ENCODE results near the gene PDLIM7.

Gene PDLIM7

GRCh38 chr5:177507596-177508220 is 10.3 kb upstream of the PDLIM7 start:
- Histone ChIP-seq H3K9me3 (ENCODE audit: control extremely low read depth in 1 of 5, control insufficient read depth in 4 of 5, insufficient read depth in 2 of 5, low read depth in 1 of 5, low read length in 4 of 5) (no peaks in the 10 kb centered on the region), H3K27me3 (replicated peaks in 2 of 5; ENCODE audit: control insufficient read depth in 4 of 5, insufficient read depth in 5 of 5, low read length in 4 of 5) (no peaks in the 10 kb centered on the region), H3K4me1 (ENCODE audit: control extremely low read depth in 1 of 4, control insufficient read depth in 4 of 4, insufficient read depth in 4 of 4, low read length in 3 of 4) (peaks cover 3 to 51% (median 47%) of the 10 kb centered on the region in 4 experiments), H3K36me3 (ENCODE audit: control insufficient read depth in 4 of 4, insufficient read depth in 4 of 4, low read length in 3 of 4) (peaks cover 0 to 56% (median 48%) of the 10 kb centered on the region in 4 experiments), H3K27ac (ENCODE audit: insufficient read depth in 1 of 2, low read depth in 1 of 2, low read length in 2 of 2, poor library complexity in 1 of 2, severe bottlenecking in 2 of 2) (peak overlapping the region; percentile 64 to 82), H3K4me3 (ENCODE audit: control insufficient read depth in 1 of 7, extremely low read depth in 1 of 7, insufficient read depth in 4 of 7, low read depth in 2 of 7, low read length in 6 of 7) (peak overlapping the region in 6 of 7 experiments; percentile 49 to 83 (median 74))
- POLR2A ChIA-PET, result interaction anchor here (0.6 to 1.4 kb wide), 5 partner anchors 10 to 54 kb away, joined by 3 to 6 read pairs (median 4); partner anchors contain the start of gene PDLIM7
- WGBS (ENCODE audit: insufficient coverage), result 6% methylated on average over 8 of the region's 17 CpGs
- DNase-seq, result peak in 2 of 3 donors; percentile 48 to 64
- CTCF ChIA-PET, result interaction anchor here (1.0 to 12.3 kb wide), 21 partner anchors 8 to 198 kb away, joined by 3 to 206 read pairs (median 5); partner anchors contain the start of genes PDLIM7 and SLC34A1

GRCh38 chr5:177507165-177507564 is 9.8 kb upstream of the PDLIM7 start:
- WGBS (ENCODE audit: insufficient coverage), result 85% methylated on average over 8 of the region's 9 CpGs
- peaks cover 3 to 51% (median 47%) of the 10 kb centered on the region in 4 experiments for H3K4me1 ChIP-seq (ENCODE audit: control extremely low read depth in 1 of 4, control insufficient read depth in 4 of 4, insufficient read depth in 4 of 4, low read length in 3 of 4)
- ChIA-PET CTCF (interaction anchor here (1.0 to 12.3 kb wide), 17 partner anchors 9 to 198 kb away, joined by 3 to 206 read pairs (median 5); partner anchors contain the start of genes PDLIM7 and SLC34A1), POLR2A (interaction anchor here (0.6 to 0.7 kb wide), 2 partner anchors 10 to 53 kb away, joined by 3 to 4 read pairs; partner anchors contain the start of gene PDLIM7)
- peak overlapping the region; percentile 64 to 82 for H3K27ac ChIP-seq (ENCODE audit: insufficient read depth in 1 of 2, low read depth in 1 of 2, low read length in 2 of 2, poor library complexity in 1 of 2, severe bottlenecking in 2 of 2)
- peak overlapping the region in 3 of 7 experiments; percentile 77 to 83 (median 80) for H3K4me3 ChIP-seq (ENCODE audit: control insufficient read depth in 1 of 7, extremely low read depth in 1 of 7, insufficient read depth in 4 of 7, low read depth in 2 of 7, low read length in 6 of 7)
- peak in 2 of 3 donors; percentile 76 to 79 for DNase-seq
- no peaks in the 10 kb centered on the region for H3K27me3 ChIP-seq (replicated peaks in 2 of 5; ENCODE audit: control insufficient read depth in 4 of 5, insufficient read depth in 5 of 5, low read length in 4 of 5)
- no peaks in the 10 kb centered on the region for H3K9me3 ChIP-seq (ENCODE audit: control extremely low read depth in 1 of 5, control insufficient read depth in 4 of 5, insufficient read depth in 2 of 5, low read depth in 1 of 5, low read length in 4 of 5)
- H3K36me3 ChIP-seq (ENCODE audit: control insufficient read depth in 4 of 4, insufficient read depth in 4 of 4, low read length in 3 of 4), result peaks cover 0 to 56% (median 46%) of the 10 kb centered on the region in 4 experiments

GRCh38 chr5:177505075-177505474 is 7.7 kb upstream of the PDLIM7 start:
- Histone ChIP-seq H3K4me3 (ENCODE audit: control insufficient read depth in 1 of 7, extremely low read depth in 1 of 7, insufficient read depth in 4 of 7, low read depth in 2 of 7, low read length in 6 of 7) (no peak overlapping the region), H3K4me1 (ENCODE audit: control extremely low read depth in 1 of 4, control insufficient read depth in 4 of 4, insufficient read depth in 4 of 4, low read length in 3 of 4) (peaks cover 0 to 39% (median 37%) of the 10 kb centered on the region in 4 experiments), H3K36me3 (ENCODE audit: control insufficient read depth in 4 of 4, insufficient read depth in 4 of 4, low read length in 3 of 4) (peaks cover 0 to 42% (median 30%) of the 10 kb centered on the region in 4 experiments), H3K27me3 (replicated peaks in 2 of 5; ENCODE audit: control insufficient read depth in 4 of 5, insufficient read depth in 5 of 5, low read length in 4 of 5) (no peaks in the 10 kb centered on the region), H3K27ac (ENCODE audit: insufficient read depth in 1 of 2, low read depth in 1 of 2, low read length in 2 of 2, poor library complexity in 1 of 2, severe bottlenecking in 2 of 2) (no peak overlapping the region), H3K9me3 (ENCODE audit: control extremely low read depth in 1 of 5, control insufficient read depth in 4 of 5, insufficient read depth in 2 of 5, low read depth in 1 of 5, low read length in 4 of 5) (no peaks in the 10 kb centered on the region)
- CTCF ChIA-PET, result interaction anchor here (0.7 to 12.3 kb wide), 4 partner anchors 11 to 115 kb away, joined by 6 to 206 read pairs (median 60); partner anchors contain the start of gene PDLIM7
- POLR2A ChIA-PET, result no interaction called here
- DNase-seq, result no peak
- WGBS (ENCODE audit: insufficient coverage), result 100% methylated on average over 4 of the region's 4 CpGs

GRCh38 chr5:177504086-177505056 is 7.0 kb upstream of the PDLIM7 start:
- Histone ChIP-seq H3K4me1 (ENCODE audit: control extremely low read depth in 1 of 4, control insufficient read depth in 4 of 4, insufficient read depth in 4 of 4, low read length in 3 of 4) (peaks cover 0 to 32% (median 30%) of the 10 kb centered on the region in 4 experiments), H3K36me3 (ENCODE audit: control insufficient read depth in 4 of 4, insufficient read depth in 4 of 4, low read length in 3 of 4) (peaks cover 0 to 42% (median 30%) of the 10 kb centered on the region in 4 experiments), H3K27ac (ENCODE audit: insufficient read depth in 1 of 2, low read depth in 1 of 2, low read length in 2 of 2, poor library complexity in 1 of 2, severe bottlenecking in 2 of 2) (no peak overlapping the region), H3K4me3 (ENCODE audit: control insufficient read depth in 1 of 7, extremely low read depth in 1 of 7, insufficient read depth in 4 of 7, low read depth in 2 of 7, low read length in 6 of 7) (no peak overlapping the region), H3K27me3 (replicated peaks in 2 of 5; ENCODE audit: control insufficient read depth in 4 of 5, insufficient read depth in 5 of 5, low read length in 4 of 5) (no peaks in the 10 kb centered on the region), H3K9me3 (ENCODE audit: control extremely low read depth in 1 of 5, control insufficient read depth in 4 of 5, insufficient read depth in 2 of 5, low read depth in 1 of 5, low read length in 4 of 5) (no peaks in the 10 kb centered on the region)
- CTCF ChIA-PET, result interaction anchor here (0.7 to 12.3 kb wide), 11 partner anchors 11 to 115 kb away, joined by 3 to 206 read pairs (median 6); partner anchors contain the start of gene PDLIM7
- DNase-seq, result no peak
- POLR2A ChIA-PET, result no interaction called here
- WGBS (ENCODE audit: insufficient coverage), result 94% methylated on average over 34 of the region's 47 CpGs

DNA sequence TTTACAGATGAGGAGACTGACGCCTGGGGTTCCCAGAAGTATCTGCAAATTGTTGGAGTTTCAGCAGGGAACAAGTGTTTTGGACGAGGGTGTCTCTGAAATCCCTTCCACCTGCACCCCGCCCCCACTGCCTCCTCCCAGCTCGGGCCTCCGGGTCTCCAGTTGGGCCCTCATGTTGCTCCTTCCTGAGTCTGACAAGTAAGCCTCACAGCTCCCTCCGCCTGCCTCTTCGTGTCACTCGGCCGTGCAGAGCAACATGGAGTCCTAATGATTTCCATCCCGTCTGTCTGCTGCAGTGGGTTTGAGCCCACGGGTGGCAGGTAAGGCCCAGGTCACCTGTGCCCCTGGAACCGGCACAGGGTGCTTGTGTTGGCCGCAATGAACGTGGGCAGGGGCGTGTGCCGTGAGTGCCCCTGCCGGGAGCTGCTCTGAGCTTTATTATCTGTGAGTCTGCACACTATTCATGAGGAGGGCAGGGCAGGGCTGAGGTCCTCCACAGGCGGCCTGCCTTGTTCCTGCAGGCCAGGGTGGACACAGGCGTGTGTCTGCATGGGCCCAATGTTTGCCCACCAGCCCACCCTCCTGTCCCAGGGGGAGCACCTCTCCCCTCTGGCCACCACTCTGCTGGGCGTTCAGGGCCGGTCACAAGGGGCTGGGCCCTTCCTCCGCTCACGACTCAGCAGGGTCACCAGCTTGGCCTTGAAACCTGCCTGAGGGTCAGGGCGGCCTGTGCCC is 6.1 kb upstream of the PDLIM7 start:
- H3K27me3 ChIP-seq (replicated peaks in 2 of 5; ENCODE audit: control insufficient read depth in 4 of 5, insufficient read depth in 5 of 5, low read length in 4 of 5), result no peaks in the 10 kb centered on the region
- CTCF ChIA-PET, result interaction anchor here (1.0 to 12.3 kb wide), 11 partner anchors 10 to 114 kb away, joined by 3 to 206 read pairs (median 37); partner anchors contain the start of gene PDLIM7
- no peaks in the 10 kb centered on the region for H3K9me3 ChIP-seq (ENCODE audit: control extremely low read depth in 1 of 5, control insufficient read depth in 4 of 5, insufficient read depth in 2 of 5, low read depth in 1 of 5, low read length in 4 of 5)
- H3K36me3 ChIP-seq (ENCODE audit: control insufficient read depth in 4 of 4, insufficient read depth in 4 of 4, low read length in 3 of 4), result peaks cover 0 to 42% (median 30%) of the 10 kb centered on the region in 4 experiments
- no peak overlapping the region for H3K4me3 ChIP-seq (ENCODE audit: control insufficient read depth in 1 of 7, extremely low read depth in 1 of 7, insufficient read depth in 4 of 7, low read depth in 2 of 7, low read length in 6 of 7)
- POLR2A ChIA-PET, result no interaction called here
- no peak for DNase-seq
- H3K27ac ChIP-seq (ENCODE audit: insufficient read depth in 1 of 2, low read depth in 1 of 2, low read length in 2 of 2, poor library complexity in 1 of 2, severe bottlenecking in 2 of 2), result no peak overlapping the region
- H3K4me1 ChIP-seq (ENCODE audit: control extremely low read depth in 1 of 4, control insufficient read depth in 4 of 4, insufficient read depth in 4 of 4, low read length in 3 of 4), result peaks cover 0 to 27% (median 22%) of the 10 kb centered on the region in 4 experiments
- WGBS (ENCODE audit: insufficient coverage), result 88% methylated on average over 23 of the region's 24 CpGs

- 90% methylated on average over 15 of the region's 16 CpGs for WGBS (ENCODE audit: insufficient coverage)
- Histone ChIP-seq H3K36me3 (ENCODE audit: control insufficient read depth in 4 of 4, insufficient read depth in 4 of 4, low read length in 3 of 4) (peaks cover 0 to 42% (median 30%) of the 10 kb centered on the region in 4 experiments), H3K27ac (ENCODE audit: insufficient read depth in 1 of 2, low read depth in 1 of 2, low read length in 2 of 2, poor library complexity in 1 of 2, severe bottlenecking in 2 of 2) (no peak overlapping the region), H3K9me3 (ENCODE audit: control extremely low read depth in 1 of 5, control insufficient read depth in 4 of 5, insufficient read depth in 2 of 5, low read depth in 1 of 5, low read length in 4 of 5) (no peaks in the 10 kb centered on the region), H3K27me3 (replicated peaks in 2 of 5; ENCODE audit: control insufficient read depth in 4 of 5, insufficient read depth in 5 of 5, low read length in 4 of 5) (peaks cover 0 to 4% (median 0%) of the 10 kb centered on the region in 5 experiments), H3K4me3 (ENCODE audit: control insufficient read depth in 1 of 7, extremely low read depth in 1 of 7, insufficient read depth in 4 of 7, low read depth in 2 of 7, low read length in 6 of 7) (no peak overlapping the region), H3K4me1 (ENCODE audit: control extremely low read depth in 1 of 4, control insufficient read depth in 4 of 4, insufficient read depth in 4 of 4, low read length in 3 of 4) (peaks cover 0 to 27% (median 22%) of the 10 kb centered on the region in 4 experiments)
- ChIA-PET CTCF (interaction anchor here (0.9 to 18.3 kb wide), 12 partner anchors 3 to 206 kb away, joined by 3 to 206 read pairs (median 38); partner anchors contain the start of genes DOK3 and PDLIM7), POLR2A (no interaction called here)
- no peak for DNase-seq
Measured at GRCh38 chr5:177502886-177503285, 5.5 kb upstream of the PDLIM7 start.

Measured in common myeloid progenitor, CD34-positive (primary cell).